Right cardiac atrium (tissue), 5 donors: ENCODE measurements around the gene REEP6. TPM values are rescaled to one million over a fixed set of nuclear protein-coding genes. Genes with fewer than 3 reads are reported as not detected.

ENCODE experiments used
- ATAC-seq, 2 donors: fragments of 200-7000 bp; cut with Tn5 transposase; one replicate each; pipeline versions ENCODE4 v1.8.0 to v1.9.1; 2020; ENCODE audit warnings: moderate library complexity in 2 of 2, mild to moderate bottlenecking in 1 of 2
- DNase-seq, 3 donors: peaks; one replicate each; pipeline ENCODE4 v3.0.0-alpha.2; 2020
- H3K27ac ChIP-seq: one replicate; pipeline ENCODE4 v1.5.1; 2013; ENCODE audit warnings: mild to moderate bottlenecking, low read length, control low read depth, moderate library complexity
- H3K27me3 ChIP-seq: one replicate; pipeline ENCODE4 v1.6.1; 2013; ENCODE audit not compliant: control insufficient read depth, insufficient read depth
- H3K4me1 ChIP-seq: one replicate; pipeline ENCODE4 v1.6.1; 2013; ENCODE audit warnings: low read length; ENCODE audit not compliant: control insufficient read depth, insufficient read depth
- H3K4me3 ChIP-seq: one replicate; pipeline ENCODE4 v1.5.1; 2013; ENCODE audit warnings: low read length, control low read depth
- H3K9me3 ChIP-seq: one replicate; pipeline ENCODE4 v1.6.1; 2013; ENCODE audit warnings: low read length; ENCODE audit not compliant: control insufficient read depth
- WGBS: extraction: QIAGEN DNeasy Blood & Tissue Kit; methylation state at CpG from one replicate; pipeline ENCODE4 v1.1.7; 2013; 5-methylcytosine and 5-hydroxymethylcytosine counted together
- intact Hi-C, 4 donors: fragments of 100-400 bp; cut with DNase I; formaldehyde crosslinking; loops; one replicate each; pipeline versions ENCODE4 v1.11.0 to v1.14.0; 2022 to 2023
- polyA plus RNA-seq: library from polyadenylated mRNA; stranded (reverse); fragments of 200-250 nt; gene quantifications from one replicate; pipeline ENCODE4 v1.2.3, GENCODE V29; 2013
- total RNA-seq, 4 donors: library from RNA; stranded (reverse); fragmentation: NEBNext Ultra II Directional; extraction: Animal tissue kit (Norgen Biotek cat#: 25700); gene quantifications; one replicate each; pipeline ENCODE4 v1.2.1, GENCODE V29; 2021
- donor health status: healthy with polysubstance abuse.
- donor health status: DM: no; HTN: yes; CAD: no.
- donor health status: DM: no; HTN: no; CAD: no.
- donor health status: DM: no; HTN: yes; CAD: no; lungs with severe emphysema.
- donor health status: DM: yes; HTN: yes; CAD: no.

The REEP6 gene
- total and polyA plus RNA-seq, 5 donors: 1.1 to 7.5 (median 1.5) TPM

DNA sequence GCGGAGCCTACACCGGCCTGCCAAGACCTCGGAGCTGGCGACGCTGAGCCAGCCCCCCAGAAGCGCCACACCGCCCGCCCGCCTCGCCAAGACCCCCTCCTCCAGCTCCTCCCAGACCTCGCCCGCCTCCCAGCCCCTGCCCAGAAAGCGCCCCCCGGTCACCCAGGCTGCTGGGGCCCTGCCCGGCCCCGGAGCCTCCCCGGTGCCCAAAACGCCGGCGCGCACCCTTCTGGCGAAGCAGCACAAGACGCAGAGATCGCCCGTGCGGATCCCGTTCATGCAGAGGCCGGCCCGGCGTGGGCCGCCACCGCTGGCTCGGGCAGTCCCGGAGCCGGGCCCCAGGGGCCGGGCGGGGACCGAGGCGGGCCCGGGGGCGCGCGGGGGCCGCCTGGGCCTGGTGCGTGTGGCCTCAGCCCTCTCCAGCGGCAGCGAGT is 22.1 kb upstream of the REEP6 start:
- intact Hi-C loops: no loop called here
- ATAC-seq: no peak
- DNase-seq: peak; percentile 35 to 70 (median 70)

GRCh38 chr19:1469255-1470054 is 21.5 kb upstream of the REEP6 start:
- intact Hi-C loops: no loop called here
- Histone ChIP-seq H3K27me3 (no peaks in the 10 kb centered on the region), H3K27ac (no peak overlapping the region), H3K4me3 (peak overlapping the region; percentile 41), H3K4me1 (peaks cover 10% of the 10 kb centered on the region), H3K9me3 (no peaks in the 10 kb centered on the region)
- no peak for ATAC-seq
- WGBS: 2% methylated on average over 117 of the region's 117 CpGs
- peak; percentile 15 to 57 (median 56) for DNase-seq

More for the DNA sequence above, 22.1 kb upstream of the REEP6 start:
- Histone ChIP-seq H3K4me1 (peaks cover 10% of the 10 kb centered on the region), H3K27me3 (no peaks in the 10 kb centered on the region), H3K9me3 (no peaks in the 10 kb centered on the region), H3K4me3 (peak overlapping the region; percentile 41), H3K27ac (no peak overlapping the region)
- 3% methylated on average over 47 of the region's 47 CpGs for WGBS

- peak in 1 of 2 donors; percentile 1 for ATAC-seq
- Histone ChIP-seq H3K4me1 (peaks cover 10% of the 10 kb centered on the region), H3K9me3 (no peaks in the 10 kb centered on the region), H3K27ac (no peak overlapping the region), H3K27me3 (no peaks in the 10 kb centered on the region), H3K4me3 (peak overlapping the region; percentile 41)
- 6% methylated on average over 22 of the region's 22 CpGs for WGBS
- DNase-seq: no peak
- intact Hi-C loops: no loop called here
Observed at GRCh38 chr19:1470055-1470304, 21.0 kb upstream of the REEP6 start.

GRCh38 chr19:1470305-1471009 is 20.5 kb upstream of the REEP6 start:
- no peak overlapping the region for H3K27ac ChIP-seq
- WGBS: under 1% methylated on average over 67 of the region's 67 CpGs
- ATAC-seq: peak; percentile 20 to 49

DNA sequence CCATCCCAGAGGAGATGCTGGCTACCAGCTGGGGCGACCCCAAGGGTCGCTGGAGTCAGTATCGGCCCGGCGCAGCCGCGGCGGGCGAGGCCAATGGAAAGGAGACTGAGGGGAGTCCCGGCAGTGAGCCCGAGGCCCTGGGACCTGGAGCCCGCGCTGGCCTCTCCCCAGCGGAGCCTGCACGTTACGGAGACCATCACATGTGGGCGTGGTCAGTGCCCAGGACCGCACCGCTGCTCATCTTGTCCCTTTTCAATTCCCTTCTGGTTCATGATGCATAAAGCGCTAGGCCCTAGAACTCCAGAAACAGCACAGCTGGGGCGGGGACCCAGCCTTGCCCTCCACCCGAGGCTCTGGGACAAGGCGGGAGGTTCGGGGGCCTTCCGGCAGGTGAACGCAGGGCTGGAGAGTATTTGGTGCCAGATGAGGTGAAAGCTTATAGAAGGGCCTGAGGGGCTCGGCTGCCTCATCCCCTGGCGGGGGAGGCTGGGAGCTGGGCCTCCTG is 19.9 kb upstream of the REEP6 start:
- H3K27me3 ChIP-seq: no peaks in the 10 kb centered on the region

More at GRCh38 chr19:1470305-1471009, 20.5 kb upstream of the REEP6 start:
- Histone ChIP-seq H3K4me3 (peak overlapping the region; percentile 41), H3K4me1 (peaks cover 10% of the 10 kb centered on the region), H3K9me3 (no peaks in the 10 kb centered on the region), H3K27me3 (no peaks in the 10 kb centered on the region)
- intact Hi-C loops: no loop called here
- peak; percentile 53 to 83 (median 76) for DNase-seq

DNA sequence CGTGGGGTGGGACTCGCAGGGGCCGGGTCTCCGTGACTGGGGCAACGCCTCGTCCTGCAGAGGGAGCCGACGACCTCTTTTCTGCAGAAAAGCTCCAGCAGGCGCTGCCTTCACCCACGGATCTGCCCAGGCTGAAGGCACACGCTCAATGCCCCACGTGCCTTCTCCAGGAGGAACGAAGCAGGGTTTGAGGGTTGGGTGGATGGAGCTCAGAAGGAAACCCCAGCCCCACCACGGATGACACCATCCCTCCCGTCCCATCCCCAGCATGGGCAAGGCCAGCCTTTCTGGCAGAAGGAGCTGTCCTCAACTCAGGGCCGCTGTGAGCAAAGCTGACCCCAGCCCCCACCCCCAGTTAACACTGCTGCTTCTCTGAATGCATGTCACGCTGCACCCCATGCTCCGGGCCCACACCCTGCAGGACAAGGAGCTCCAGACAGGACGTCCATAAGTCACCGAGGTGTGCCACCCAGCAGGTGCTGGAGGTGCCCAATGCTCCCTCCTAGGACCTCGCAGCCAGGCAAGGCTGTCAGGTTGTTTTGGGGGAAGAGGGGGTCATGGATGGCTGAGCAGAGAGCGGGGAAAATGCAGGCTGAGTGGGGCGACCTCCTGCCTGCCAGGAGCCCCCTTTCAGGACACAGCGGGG is 19.3 kb upstream of the REEP6 start:
- 25% methylated on average over 24 of the region's 24 CpGs for WGBS
- Histone ChIP-seq H3K9me3 (no peaks in the 10 kb centered on the region), H3K4me1 (peaks cover 8% of the 10 kb centered on the region), H3K27me3 (no peaks in the 10 kb centered on the region), H3K4me3 (no peak overlapping the region), H3K27ac (no peak overlapping the region)
- intact Hi-C loops: no loop called here
- DNase-seq: peak in 2 of 3 donors; percentile 43 to 49
- ATAC-seq: no peak

More for the DNA sequence above, 19.9 kb upstream of the REEP6 start:
- peak; percentile 1 to 14 for ATAC-seq
- intact Hi-C loops: no loop called here
- H3K27ac ChIP-seq: no peak overlapping the region
- 10% methylated on average over 28 of the region's 28 CpGs for WGBS
- no peaks in the 10 kb centered on the region for H3K9me3 ChIP-seq
- H3K4me1 ChIP-seq: peaks cover 10% of the 10 kb centered on the region
- peak overlapping the region; percentile 41 for H3K4me3 ChIP-seq
- peak in 2 of 3 donors; percentile 64 to 72 for DNase-seq

DNA sequence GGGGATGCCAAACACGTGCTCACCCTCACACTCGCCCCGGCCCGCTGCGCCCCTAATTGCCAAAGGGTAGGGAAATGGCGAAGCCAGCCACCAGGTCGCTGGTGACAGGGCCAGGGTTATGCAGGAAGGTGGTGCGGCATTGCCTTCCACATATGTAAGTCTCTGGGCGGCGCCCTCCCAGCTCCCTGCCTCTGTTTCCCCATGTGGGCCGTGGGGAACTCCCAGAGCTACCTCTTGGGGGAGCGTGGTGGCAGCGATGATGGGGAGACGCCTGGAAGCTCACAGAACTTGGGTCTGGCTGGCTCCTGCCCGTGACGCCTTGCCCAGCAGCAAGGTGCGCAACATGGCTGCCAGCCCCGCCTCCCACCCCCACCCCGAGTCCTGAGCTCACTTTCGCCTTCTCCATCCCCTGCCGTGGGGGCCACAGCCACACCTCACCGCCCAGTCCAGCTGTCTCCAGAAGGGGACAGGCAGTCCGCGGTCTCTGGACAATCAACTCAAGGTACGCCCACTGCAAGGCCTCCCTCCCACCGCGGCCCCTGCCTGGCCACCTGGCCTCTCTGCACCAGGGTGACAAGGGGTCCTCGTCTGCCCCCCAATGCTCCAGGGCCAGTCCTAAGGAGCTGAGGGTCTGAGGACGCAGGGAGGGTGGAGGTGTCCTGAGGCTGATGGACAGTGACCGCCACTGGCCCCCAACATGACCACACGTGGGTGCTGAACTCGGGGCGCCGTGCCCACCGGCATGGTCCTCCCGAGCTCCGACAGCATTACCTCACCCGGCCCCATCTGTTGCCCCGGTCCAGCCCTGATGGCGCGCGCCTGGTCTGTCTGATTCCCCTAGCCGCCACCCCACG is 18.5 kb upstream of the REEP6 start:
- peak in 2 of 3 donors; percentile 44 to 59 for DNase-seq
- Histone ChIP-seq H3K9me3 (no peaks in the 10 kb centered on the region), H3K4me3 (no peak overlapping the region), H3K4me1 (peaks cover 4% of the 10 kb centered on the region), H3K27me3 (no peaks in the 10 kb centered on the region), H3K27ac (no peak overlapping the region)
- ATAC-seq: no peak
- intact Hi-C loops: no loop called here
- 41% methylated on average over 44 of the region's 44 CpGs for WGBS

GRCh38 chr19:1473085-1473851 is 17.7 kb upstream of the REEP6 start:
- H3K27ac ChIP-seq: no peak overlapping the region
- H3K27me3 ChIP-seq: no peaks in the 10 kb centered on the region
- no peak for ATAC-seq
- 64% methylated on average over 20 of the region's 20 CpGs for WGBS
- no peak overlapping the region for H3K4me3 ChIP-seq
- intact Hi-C loops: no loop called here
- peak; percentile 12 to 58 (median 43) for DNase-seq
- peaks cover 4% of the 10 kb centered on the region for H3K4me1 ChIP-seq
- no peaks in the 10 kb centered on the region for H3K9me3 ChIP-seq

- intact Hi-C loops: no loop called here
- ATAC-seq: no peak
- no peaks in the 10 kb centered on the region for H3K27me3 ChIP-seq
- H3K9me3 ChIP-seq: no peaks in the 10 kb centered on the region
- no peak overlapping the region for H3K4me3 ChIP-seq
- peak; percentile 26 to 61 (median 55) for DNase-seq
- no peak overlapping the region for H3K27ac ChIP-seq
- H3K4me1 ChIP-seq: peaks cover 4% of the 10 kb centered on the region
- WGBS: 70% methylated on average over 31 of the region's 31 CpGs
Observed at GRCh38 chr19:1474011-1474764, 16.8 kb upstream of the REEP6 start.
